Bronchial epithelial cell (primary cell): Measurements from ENCODE around the gene DCLK2. TPM values are rescaled to one million over a fixed set of nuclear protein-coding genes. Genes with fewer than 3 reads are reported as not detected.

Source experiments
- DNase-seq: peaks from one replicate; pipeline ENCODE4 v3.0.0-alpha.2; 2010; ENCODE audit warnings: low read depth
- FAIRE-seq: peaks from 2 replicates; lab custom pipeline; 2011; peaks lifted over from hg19 to GRCh38; lab: Jason Lieb, UNC
- H3K27me3 ChIP-seq: 2 replicates; pipeline ENCODE4 v1.5.1; 2011; ENCODE audit warnings: low read length; ENCODE audit not compliant: control insufficient read depth, insufficient read depth
- H3K36me3 ChIP-seq: 2 replicates; pipeline ENCODE4 v1.5.1; 2011; ENCODE audit warnings: low read length; ENCODE audit not compliant: control insufficient read depth, insufficient read depth
- H3K4me3 ChIP-seq: 2 replicates; pipeline ENCODE4 v1.5.1; 2011; ENCODE audit warnings: mild to moderate bottlenecking, low read depth, low read length, control low read depth
- CTCF ChIP-seq: IDR thresholded peaks from 2 replicates; pipeline ENCODE4 v1.5.1; 2011; ENCODE audit warnings: mild to moderate bottlenecking, moderate library complexity, low read length, control low read depth, inconsistent platforms; ENCODE audit not compliant: insufficient read depth, severe bottlenecking
- total RNA-seq: library from RNA; depleted of rRNA; stranded (reverse); fragments of >200 nt; gene quantifications from 2 replicates; pipeline ENCODE4 v1.2.1, GENCODE V29; 2014

The DCLK2 gene
- total RNA-seq, 1 donor from 2014 or later = not detected

GRCh38 chr4:150247184-150247583, 168.9 kb downstream of the DCLK2 start:
- no peak for FAIRE-seq
- Histone ChIP-seq H3K27me3 (no peaks in the 10 kb centered on the region), H3K36me3 (no peaks in the 10 kb centered on the region), H3K4me3 (no peak overlapping the region)
- DNase-seq = no peak
- no peak for TF ChIP-seq CTCF

GRCh38 chr4:150248181-150248580, 169.9 kb downstream of the DCLK2 start:
- no peaks in the 10 kb centered on the region for H3K27me3 ChIP-seq
- no peak for FAIRE-seq
- no peaks in the 10 kb centered on the region for H3K36me3 ChIP-seq
- no peak for TF ChIP-seq CTCF
- peak; percentile 24 for DNase-seq
- no peak overlapping the region for H3K4me3 ChIP-seq

GRCh38 chr4:150250293-150250997, 172.2 kb downstream of the DCLK2 start:
- no peaks in the 10 kb centered on the region for H3K36me3 ChIP-seq
- DNase-seq = no peak
- TF ChIP-seq CTCF = no peak
- FAIRE-seq = no peak
- no peak overlapping the region for H3K4me3 ChIP-seq
- H3K27me3 ChIP-seq = no peaks in the 10 kb centered on the region

- Histone ChIP-seq H3K4me3 (no peak overlapping the region), H3K27me3 (no peaks in the 10 kb centered on the region), H3K36me3 (no peaks in the 10 kb centered on the region)
- DNase-seq = no peak
- no peak for FAIRE-seq
- TF ChIP-seq CTCF = no peak
These were observed 172.9 kb downstream of the DCLK2 start for GRCh38 chr4:150250998-150251651.

GRCh38 chr4:150251752-150252190, 173.5 kb downstream of the DCLK2 start:
- no peaks in the 10 kb centered on the region for H3K36me3 ChIP-seq
- FAIRE-seq = no peak
- TF ChIP-seq CTCF = no peak
- H3K4me3 ChIP-seq = no peak overlapping the region
- H3K27me3 ChIP-seq = no peaks in the 10 kb centered on the region
- no peak for DNase-seq
